Bone marrow (tissue), 2 donors: ENCODE results near the gene SERTAD3.
"Not testable (repeated sequence)": the region's sequence is repeated elsewhere in the genome, so short reads cannot be mapped to it uniquely, and the experiment has no call there.

ENCODE experiments used
- DNase-seq, 2 donors: peaks; one replicate each; lab custom pipeline; 2025; lab: John Stamatoyannopoulos, UW

Gene SERTAD3, protein sequence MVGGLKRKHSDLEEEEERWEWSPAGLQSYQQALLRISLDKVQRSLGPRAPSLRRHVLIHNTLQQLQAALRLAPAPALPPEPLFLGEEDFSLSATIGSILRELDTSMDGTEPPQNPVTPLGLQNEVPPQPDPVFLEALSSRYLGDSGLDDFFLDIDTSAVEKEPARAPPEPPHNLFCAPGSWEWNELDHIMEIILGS

DNA sequence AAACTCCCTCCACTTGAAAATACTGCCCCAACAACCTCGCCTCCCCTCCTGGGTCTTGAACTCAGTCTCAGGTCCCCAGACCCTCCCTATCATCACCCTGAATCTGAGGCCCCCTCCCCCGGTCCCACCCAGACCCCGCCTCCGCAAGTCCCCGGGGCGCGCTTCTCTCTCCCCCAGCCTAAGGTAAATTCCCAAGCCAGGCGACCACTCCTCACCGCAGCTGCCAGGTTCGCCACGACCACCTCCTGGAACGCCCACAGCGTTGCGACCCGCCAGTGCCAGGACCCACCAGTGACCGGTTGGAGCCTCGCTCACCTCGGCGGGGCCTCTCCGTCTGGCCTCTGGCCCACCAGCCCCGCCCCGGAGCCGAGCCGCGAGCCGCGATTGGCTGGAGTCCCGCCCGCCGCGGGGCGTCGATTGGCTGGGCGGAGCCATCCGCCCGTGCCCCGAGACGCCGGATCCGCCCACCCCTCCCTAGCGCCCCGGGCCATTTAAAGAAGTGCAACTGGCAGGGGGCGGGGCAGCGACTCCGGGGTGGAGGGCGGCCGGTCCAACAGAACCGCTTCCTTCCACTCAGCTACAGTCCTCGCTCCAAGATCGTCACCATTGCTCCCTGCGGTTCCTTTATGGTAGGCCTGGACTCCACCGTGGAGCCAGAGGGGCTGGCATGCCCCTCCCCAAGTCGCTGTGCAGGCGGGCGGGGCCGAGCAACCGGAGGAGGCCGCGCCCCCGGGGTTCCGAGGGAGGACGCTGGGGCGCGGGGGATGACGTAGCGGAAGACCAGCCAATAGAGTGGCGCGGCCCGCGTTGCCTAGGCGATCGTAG is at the start of gene SERTAD3:
TSS of gene SERTAD3 (minus strand) at position 336 of the 825 bp plus-strand sequence. CDS start 2,255 bp downstream, outside the sequence.
- DNase-seq: peak; percentile 95 to 97

DNA sequence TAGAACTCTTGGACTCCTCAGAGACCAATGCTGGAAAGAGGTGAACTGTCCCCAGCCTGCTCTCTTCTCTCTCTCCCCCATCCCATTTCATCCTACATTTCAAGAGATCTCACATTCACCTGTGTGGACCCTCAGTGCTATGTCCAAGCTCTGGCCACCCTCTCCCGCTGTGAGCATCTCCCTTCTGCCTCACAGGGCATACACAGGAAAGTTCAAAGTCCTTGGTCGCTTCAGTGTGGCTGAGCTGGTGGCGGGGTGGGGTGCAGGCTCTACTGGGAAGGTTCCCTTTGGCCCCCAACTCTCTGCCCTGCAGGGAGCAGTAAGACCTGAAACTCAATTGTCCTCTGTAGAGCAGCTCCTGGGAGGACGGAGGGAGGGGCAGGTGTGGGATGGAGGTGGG is 49.6 kb upstream of the SERTAD3 start:
- no peak for DNase-seq

DNA sequence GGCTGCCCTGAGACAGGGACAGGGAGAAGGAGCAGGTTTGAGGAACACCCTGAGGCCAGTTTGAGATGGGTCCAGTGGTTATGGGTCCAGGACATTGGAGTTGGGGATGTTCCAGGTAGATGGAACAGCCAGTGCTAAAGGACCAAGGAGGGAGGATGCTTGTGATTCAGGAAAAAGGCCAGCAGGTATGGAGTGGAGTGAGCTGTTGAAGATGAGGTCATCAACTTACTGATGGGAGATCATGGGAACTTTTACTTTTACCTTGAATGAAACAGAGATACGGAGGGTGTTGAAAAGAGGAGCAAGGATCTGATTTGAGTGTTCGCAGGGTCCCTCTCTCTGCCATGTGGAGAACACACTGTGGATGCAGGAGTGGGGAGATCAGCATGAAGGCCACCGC is 48.1 kb upstream of the SERTAD3 start:
- DNase-seq: no peak

DNA sequence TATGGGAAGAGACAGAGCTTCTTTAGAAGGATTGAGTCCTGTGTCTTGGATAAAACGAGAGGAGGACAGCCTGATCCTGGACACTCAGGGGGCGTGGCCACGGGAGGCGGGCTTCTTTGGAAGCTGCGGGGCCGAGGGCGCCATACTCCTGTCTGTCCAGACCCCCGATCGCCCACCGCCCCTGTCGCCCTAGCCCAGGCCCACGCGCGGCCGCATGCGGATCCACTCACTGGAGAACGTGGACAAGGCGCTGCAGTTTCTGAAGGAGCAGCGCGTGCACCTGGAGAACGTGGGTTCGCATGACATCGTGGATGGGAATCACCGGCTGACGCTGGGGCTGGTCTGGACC is 45.7 kb upstream of the SERTAD3 start:
- no peak for DNase-seq

DNA sequence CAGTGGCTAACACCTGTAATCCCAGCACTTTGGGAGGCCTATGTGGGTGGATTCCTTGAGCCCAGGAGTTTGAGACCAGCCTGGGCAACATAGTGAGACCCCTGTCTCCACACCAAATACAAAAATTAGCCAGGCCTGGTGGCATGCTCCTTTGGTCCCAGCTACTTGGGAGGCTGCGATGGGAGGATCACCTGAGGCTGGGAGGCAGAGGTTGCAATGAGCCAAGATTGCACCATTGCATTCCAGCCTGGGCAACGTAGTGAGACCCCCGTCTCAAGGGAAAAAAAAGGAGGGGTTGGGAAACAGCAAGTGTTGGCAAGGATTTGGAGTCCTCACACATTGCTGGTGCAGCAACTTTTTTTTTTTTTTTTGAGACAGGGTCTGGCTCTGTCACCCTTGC is 41.9 kb upstream of the SERTAD3 start:
- DNase-seq: no peak

DNA sequence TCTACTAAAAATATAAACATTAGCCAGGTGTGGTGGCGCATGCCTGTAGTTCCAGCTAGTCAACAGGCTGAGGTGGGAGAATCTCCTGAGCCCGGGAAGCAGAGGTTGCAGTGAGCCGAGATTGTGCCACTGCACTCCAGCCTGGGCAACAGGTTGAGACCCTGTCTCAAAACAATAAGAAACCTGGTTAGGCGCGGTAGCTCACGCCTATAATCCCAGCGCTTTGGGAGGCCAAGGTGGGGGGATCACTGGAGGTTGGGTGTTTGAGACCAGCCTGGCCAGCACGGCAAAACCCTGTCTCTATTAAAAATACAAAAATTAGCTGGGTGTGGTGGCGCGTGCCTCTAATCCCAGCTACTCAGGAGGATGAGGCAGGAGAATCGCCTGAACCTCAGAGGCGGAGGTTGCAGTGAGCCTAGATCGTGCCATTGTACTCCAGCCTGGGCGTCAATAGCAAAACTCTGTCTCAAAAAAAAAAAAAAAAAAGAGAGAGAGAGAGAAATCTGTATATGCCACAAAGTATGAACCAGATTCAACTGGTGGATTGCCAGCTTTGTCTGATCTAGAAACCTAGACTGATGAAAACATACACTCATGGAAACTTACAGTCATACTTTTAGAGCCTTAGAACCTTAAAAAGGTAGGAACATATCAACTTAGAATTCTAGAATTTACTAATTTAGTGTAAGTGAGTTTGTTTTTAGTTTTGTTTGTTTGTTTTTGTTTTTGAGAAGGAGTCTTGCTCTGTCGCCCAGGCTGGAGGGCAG is 31.9 kb upstream of the SERTAD3 start:
- not testable (repeated sequence) for DNase-seq

DNA sequence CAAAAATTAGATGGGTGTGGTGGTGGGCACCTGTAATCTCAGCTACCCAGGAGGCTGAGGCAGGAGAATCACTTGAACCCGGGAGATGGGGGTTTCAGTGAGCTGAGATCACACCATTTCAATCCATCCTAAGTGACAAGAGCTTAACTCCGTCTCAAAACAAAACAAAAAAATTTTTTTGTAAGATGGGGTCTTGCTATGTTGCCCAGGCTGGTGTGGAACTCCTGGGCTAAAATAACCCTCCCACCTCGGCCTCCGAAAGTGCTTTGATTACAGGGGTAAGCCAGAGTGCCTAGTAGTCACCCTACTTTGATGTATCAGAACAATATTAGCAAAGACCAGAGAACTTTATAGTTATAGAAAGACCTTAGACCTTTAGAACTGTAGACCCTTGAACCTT is 30.6 kb upstream of the SERTAD3 start:
- DNase-seq: no peak

DNA sequence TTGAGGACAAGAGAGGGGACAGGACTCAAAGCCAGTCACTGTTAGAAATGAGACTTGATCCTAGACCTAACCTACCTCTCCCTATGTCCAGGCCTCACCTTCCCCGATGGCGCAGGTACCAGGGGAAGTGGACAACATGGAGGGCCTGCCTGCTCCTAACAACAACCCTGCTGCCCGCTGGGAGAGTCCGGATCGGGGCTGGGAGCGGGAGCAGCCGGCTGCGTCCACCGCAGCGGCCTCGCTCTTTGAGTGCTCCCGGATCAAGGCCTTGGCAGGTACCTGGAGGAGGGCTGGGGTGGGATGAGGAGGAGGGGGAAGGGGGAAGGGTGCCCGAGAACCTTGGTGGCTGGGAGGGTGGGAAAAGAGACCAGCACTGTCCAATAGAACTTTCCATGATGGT is 28.4 kb upstream of the SERTAD3 start:
- no peak for DNase-seq

DNA sequence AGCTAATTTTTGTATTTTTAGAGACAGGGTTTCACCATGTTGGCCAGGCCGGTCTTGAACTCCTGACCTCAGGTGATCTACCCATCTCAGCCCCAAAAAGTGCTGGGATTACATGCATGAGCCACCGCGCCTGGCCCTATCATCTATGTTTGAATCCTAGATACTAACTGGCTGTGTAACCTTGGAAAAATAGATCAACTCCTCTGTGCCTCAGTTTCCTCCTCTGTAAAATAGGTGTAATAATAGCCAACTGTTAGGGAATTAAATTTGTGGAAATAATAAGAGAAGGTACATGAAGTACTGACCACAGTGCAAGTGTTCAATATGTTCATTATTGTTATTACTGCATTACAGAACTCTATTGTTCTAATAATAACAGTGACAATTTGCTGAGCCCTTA is 27.0 kb upstream of the SERTAD3 start:
- DNase-seq: no peak

DNA sequence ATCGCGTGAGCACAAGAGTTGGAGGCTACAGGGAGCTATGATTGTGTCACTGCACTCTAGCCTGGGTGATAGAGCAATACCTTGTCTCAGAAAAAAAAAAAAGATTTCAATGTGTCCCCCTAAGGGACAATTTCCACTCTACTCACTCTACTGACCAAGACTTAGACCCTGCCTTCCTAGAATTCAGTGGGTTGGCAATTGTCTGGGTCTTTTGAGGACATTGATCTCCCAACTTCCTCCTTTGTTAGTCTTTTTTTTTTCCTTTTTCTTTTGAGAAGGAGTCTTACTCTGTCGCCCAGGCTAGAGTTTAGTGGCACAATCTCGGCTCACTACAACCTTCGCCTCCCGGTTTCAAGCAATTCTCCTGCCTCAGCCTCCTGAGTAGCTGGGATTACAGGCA is 24.9 kb upstream of the SERTAD3 start:
- DNase-seq: no peak

DNA sequence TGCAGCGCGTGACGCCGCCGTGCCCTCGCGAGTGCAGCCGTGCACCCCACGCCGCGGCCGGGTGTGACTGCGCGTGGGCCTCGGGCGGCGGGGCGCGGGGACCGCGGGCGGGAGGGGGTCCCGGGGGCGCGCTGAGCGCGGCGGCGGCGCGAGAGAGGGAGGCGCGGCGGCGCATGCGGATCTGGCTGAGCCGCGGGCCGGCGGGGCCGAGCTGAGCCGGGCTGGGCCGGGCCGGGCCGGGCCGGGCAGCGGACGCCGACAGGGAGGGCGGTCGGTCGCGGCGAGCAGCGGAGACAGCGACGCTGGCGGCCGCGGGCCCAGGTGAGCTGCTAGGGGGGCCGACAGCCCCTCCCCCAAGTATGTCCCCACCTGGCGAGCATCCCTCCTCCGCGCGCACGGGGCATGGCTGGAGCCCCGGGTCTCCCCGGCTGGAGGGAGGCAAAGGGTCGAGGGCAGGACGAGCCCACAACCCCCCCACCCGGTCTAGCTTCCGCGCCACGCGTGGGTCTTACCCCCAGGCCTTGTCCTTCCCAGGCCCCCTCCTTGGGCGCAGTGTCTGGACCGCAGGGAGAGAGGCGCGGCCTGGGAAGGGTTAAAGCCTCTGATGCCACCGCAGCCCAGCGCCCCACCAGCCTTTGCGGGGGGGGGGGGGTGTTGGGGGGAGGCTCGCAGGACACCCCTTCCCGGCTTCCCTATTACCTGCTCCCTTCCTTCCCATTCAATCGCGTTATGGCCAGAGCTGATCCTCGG is 23.0 kb upstream of the SERTAD3 start, which contains the start of gene SPTBN4:
TSS of gene SPTBN4 (plus strand) at position 17 of the 750 bp plus-strand sequence. CDS start 5,621 bp downstream, outside the sequence.
- no peak for DNase-seq

DNA sequence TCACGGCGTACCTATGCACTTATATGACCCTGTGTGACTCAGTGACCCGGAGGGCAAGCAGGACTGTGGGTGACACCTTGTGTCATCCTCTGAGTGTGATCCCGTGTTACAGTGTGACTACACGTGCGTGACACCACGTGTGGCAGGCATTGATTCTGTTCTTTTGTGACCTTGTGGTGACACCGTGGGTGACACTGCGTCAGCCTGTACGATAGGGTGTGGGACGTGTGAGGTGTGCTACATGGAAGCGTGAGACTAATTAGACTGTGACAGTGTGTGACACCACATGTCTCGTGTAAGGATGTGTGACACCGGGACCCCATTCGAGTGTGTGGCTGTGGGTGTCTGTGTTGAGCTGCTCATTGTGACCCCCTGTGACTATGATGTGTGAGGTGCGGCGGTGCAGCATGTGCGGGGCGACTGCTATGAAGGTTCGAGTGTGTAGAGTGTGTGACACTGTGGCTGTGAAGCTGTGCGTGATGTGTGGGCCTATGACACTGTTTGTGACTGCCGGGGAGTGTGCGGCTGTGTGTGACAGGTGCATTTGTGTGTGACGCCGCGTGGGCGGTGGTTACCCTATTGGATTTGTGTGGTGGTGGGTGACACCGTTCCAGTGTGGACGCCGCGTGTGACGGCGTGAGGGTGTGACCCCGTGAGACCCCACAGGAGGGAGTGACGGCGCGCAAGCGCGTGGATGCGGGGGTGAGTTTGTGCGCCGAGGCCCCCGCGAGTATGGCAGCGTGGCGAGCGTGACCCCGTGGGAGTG is 22.3 kb upstream of the SERTAD3 start:
- no peak for DNase-seq

DNA sequence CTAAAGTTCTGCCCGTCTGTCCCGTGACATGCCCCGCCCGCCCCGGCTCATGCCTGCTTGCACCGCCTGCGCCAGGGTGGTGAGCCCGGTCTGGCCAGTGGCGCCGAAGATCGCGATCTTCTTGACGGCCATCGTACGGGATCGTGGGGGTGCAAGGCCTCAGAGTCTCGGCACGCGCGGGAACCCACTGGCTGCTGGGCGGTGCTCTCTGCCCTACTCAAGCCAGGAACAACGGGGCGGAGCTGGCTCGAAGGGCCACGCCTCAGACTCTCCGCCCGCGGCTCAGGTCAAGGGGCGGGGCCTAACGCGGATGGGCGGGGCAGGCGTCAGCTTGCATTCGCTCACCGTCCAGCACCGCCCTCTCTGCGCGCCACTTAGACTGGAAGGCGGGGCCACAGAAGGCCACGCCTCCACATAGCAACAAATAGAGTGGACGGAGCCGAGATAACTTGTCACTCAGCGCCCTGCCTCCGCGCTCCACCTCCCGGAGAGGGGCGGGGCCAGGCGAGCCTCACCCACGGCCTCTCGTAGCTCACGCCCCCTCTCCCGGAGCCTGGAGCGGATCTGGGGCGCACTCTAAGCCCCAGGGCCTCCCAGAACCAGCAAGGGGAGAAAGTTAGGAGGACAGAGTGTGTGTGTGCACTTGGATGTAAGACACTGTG is 21.6 kb upstream of the SERTAD3 start, which contains the start of gene BLVRB:
TSS of gene BLVRB (minus strand) at position 189 of the 662 bp plus-strand sequence. CDS start at position 132, 57 bp downstream.
- DNase-seq: peak; percentile 95 to 98

DNA sequence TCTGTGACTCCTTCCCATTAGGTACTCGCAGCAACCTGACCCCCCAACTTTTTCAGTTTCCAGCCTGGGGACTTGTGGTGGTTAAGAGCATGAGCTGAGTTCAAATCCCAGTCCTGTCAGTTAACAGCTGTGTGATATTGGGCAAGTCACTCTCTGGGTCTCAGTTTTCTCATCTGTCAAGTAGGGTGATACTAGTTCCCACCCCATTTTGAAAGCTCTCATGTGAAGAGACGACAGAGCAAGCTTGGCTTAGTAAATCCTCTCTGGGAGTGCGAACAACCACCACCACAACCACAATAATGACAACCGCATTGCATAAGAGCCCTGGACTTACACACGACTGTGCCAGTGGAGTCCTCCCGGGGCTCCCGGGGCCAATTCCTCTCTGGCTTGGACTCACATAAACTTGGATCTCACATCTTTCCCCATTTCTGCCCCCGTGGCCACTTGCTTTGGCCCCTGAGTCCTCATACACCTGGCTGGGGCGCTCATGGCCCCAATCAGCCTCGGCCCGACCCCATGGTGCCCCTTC is 21.0 kb upstream of the SERTAD3 start:
- no peak for DNase-seq

DNA sequence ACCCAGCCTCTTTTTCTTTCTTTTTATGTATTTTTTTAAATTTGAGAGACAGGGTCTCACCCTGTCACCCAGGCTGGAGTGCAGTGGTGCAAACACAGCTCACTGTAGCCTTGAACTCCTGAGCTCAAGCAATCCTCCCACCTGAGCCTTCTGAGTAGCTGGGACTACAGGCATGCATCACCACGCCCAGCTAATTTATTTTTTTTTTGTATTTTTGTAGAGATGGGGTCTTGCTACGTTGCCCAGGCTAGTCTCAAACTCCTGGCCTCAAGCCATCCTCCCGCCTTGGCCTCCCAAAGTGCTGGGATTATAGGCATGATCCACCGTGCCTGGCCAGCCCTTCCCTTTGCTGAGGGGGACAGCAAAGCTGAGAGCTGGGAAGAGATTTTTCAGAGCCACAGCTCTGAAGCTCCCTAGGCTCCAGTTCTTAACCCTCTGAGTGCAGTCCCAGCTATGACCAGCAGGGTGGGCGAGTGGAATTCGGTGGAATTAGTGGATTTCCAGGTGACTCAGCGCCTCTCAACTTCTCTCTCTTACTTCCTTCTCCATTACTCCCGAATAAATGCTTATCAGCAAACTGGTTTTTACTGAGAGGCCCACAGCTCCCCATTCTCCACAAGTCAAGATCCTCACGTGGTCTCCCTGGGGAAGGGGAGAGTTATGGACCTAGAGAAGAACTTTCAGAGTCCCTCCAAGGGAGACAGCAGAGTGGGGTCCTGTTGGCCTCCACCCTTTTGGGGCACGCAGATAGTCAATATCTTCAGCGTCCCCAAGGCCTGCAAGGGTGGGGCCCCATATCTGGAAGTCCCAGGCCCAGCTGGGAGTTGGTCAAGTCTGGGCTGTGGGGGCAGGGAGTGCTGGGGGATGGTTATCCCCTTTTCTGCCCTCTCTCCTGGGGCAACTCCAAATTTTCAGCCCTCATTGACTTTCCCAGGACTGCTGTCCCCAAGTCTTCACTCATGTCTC is 20.2 kb upstream of the SERTAD3 start:
- DNase-seq: peak; percentile 42 to 77

DNA sequence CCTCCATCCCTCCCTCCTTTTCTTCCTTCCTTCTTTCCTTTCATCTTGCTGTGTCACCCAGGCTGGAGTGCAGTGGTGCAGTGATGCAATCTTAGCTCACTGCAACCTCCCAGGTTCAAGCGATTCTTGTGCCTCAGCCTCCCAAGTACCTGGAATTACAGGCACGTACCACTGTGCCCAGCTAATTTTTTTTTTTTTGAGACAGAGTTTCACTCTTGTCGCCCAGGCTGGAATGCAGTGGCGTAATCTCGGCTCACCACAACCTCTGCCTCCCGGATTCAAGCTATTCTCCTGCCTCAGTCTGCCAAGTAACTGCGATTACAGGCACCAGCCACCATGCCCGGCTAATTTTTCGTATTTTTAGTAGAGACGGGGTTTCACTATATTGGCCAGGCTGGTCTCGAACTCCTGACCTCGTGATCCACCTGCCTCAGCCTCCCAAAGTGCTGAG is 19.5 kb upstream of the SERTAD3 start:
- DNase-seq: not testable (repeated sequence)

DNA sequence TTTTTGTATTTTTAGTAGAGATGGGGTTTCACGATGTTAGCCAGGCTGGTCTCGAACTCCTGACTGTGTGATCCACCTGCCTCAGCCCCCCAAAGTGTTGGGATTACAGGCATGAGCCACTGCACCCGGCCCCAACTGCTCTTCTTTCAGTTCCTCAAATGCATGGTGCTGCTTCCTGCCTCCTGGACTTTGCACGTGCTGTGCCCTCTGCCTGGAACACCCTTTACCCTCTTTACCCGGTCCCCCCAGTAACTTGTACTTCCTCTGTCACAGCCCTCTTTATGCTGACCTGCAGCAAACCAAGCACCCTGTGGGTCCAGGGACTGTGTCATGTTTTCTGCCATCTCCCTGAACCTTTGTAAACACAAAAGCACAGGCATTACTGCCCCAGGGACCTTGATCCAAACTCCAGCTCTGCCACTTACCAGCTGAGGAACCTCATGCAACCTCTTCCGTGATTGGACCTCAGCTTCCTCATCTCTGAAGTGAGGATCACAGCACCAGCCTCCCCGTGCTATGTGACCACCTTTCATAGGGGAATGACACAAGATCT is 17.6 kb upstream of the SERTAD3 start:
- DNase-seq: peak in 1 of 2 donors; percentile 4

DNA sequence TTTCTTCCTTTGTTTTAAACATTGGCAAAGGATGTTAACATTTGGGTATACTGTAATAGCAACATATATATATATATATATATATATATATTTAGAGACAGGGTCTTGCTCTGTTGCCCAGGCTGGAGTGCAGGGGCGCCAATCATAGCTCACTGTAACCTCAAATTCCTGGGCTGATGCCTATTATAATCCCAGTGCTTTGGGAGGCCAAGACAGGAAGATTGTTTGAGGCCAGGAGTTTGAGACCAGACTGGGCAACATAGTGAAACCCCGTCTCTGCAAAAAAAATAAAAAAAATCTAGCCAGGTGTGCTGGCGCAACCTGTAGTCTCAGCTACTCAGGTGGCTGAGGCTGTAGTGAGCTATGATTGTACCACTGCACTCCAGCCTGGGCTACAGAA is 16.1 kb upstream of the SERTAD3 start:
- DNase-seq: no peak

DNA sequence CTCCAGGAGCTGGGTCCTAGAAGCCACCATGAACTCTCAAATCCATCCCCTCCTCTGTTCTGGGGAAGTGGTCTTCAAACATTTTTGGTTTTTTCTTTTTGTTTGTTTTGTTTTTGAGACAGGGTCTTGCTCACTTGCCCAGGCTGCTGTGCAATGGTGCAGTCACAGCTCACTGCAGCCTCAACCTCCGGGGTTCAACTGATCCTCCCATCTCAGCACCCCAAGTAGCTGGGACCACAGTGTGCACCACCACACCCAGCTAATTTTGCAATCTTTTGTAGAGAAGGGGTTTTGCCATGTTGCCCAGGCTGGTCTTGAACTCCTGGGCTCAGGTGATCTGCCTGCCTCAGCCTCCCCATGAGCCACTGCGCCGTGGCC is 14.5 kb upstream of the SERTAD3 start:
- DNase-seq: no peak
